ENCODE results near the gene MSL1. TPM values are rescaled to one million over a fixed set of nuclear protein-coding genes. Genes with fewer than 3 reads are reported as not detected.
A peak's percentile ranks its signal among the peaks of the same experiment; 100 is the strongest.

MSL1 gene
- total and polyA plus RNA-seq, 2 of the 13 experiments (the other 11 are each of a cell fraction or from before 2014, with no cell fraction given) = 63.8 to 88.5 TPM

DNA sequence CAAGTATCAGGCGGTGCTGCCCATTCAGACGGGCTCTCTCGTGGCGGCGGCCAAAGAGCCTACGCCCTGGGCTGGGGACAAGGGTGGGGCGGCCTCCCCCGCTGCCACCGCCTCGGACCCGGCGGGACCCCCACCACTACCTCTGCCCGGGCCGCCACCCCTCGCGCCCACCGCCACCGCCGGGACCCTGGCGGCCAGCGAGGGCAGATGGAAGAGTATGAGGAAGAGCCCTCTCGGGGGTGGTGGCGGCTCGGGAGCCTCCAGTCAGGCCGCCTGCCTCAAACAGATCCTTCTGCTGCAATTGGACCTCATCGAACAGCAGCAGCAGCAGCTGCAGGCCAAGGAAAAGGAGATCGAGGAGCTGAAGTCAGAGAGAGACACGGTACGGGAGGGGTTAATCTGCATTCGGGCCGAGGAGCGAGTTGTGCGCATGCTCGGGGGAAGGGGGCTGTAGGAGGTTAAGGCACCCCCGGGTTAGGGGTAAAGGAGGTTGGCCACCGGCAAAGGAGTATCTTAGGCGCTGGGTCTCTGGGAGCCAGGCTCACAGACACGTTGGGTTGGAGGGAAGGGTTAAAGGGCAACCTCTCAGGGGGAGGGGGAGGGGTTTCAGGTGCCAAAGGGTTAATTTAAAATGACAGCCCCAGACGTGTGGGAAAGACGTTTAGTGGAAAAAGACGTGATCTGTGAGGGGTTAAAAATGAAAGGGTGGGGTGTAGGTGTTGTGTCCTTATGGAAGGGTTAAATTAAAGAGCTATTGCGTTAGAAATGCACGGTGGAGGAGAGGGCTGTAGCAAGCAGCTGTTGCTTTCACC lies 1.4 kb downstream of the MSL1 start (continued):
- TF ChIP-seq, protein P1, sequence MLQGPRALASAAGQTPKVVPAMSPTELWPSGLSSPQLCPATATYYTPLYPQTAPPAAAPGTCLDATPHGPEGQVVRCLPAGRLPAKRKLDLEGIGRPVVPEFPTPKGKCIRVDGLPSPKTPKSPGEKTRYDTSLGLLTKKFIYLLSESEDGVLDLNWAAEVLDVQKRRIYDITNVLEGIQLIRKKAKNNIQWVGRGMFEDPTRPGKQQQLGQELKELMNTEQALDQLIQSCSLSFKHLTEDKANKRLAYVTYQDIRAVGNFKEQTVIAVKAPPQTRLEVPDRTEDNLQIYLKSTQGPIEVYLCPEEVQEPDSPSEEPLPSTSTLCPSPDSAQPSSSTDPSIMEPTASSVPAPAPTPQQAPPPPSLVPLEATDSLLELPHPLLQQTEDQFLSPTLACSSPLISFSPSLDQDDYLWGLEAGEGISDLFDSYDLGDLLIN (CRISPR knock-in tag; IDR thresholded peaks at IDR 0.05; ENCODE audit: borderline replicate concordance) = no peak
- TF ChIP-seq CREB1 (IDR thresholded peaks at IDR 0.05) (peak; percentile 12; the same call in 1 of the 2 replicates), CREB1 (CRISPR knock-in tag; IDR thresholded peaks at IDR 0.05) (peak; percentile 59), PLRG1 (conservative IDR thresholded peaks at IDR 0.05) (no peak), ZMYM3 (CRISPR knock-in tag; IDR thresholded peaks at IDR 0.05) (peak; percentile 47; the same call in 1 of the 2 replicates), ATF7-NPFF (CRISPR knock-in tag; IDR thresholded peaks at IDR 0.05; ENCODE audit: low read depth) (peak; percentile 58; the same call in 1 of the 2 replicates), TRIM24 (CRISPR knock-in tag; IDR thresholded peaks at IDR 0.05) (no peak), ZNF607 (CRISPR knock-in tag; IDR thresholded peaks at IDR 0.05; ENCODE audit: borderline replicate concordance) (0 out of 2 replicates have a peak, but pooled peaks have one; percentile 35), ZNF317 (CRISPR knock-in tag; IDR thresholded peaks at IDR 0.05) (no peak), ZMYM4 (CRISPR knock-in tag; IDR thresholded peaks at IDR 0.05) (peak; percentile 29; the same call in 1 of the 2 replicates), KIAA2018 (CRISPR knock-in tag; IDR thresholded peaks at IDR 0.05; ENCODE audit: borderline replicate concordance) (no peak), MATR3 (CRISPR knock-in tag; IDR thresholded peaks at IDR 0.05) (no peak), ZNF260 (CRISPR knock-in tag; IDR thresholded peaks at IDR 0.05; ENCODE audit: borderline replicate concordance, low read depth) (no peak), TEAD3 (CRISPR knock-in tag; optimal IDR thresholded peaks at IDR 0.05; ENCODE audit: borderline replicate concordance) (no peak)
- TF ChIP-seq, protein P2, sequence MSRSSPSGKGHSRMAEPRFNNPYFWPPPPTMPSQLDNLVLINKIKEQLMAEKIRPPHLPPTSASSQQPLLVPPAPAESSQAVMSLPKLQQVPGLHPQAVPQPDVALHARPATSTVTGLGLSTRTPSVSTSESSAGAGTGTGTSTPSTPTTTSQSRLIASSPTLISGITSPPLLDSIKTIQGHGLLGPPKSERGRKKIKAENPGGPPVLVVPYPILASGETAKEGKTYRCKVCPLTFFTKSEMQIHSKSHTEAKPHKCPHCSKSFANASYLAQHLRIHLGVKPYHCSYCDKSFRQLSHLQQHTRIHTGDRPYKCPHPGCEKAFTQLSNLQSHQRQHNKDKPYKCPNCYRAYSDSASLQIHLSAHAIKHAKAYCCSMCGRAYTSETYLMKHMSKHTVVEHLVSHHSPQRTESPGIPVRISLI (CRISPR knock-in tag; IDR thresholded peaks at IDR 0.05; ENCODE audit: borderline replicate concordance) = no peak
- TF ChIP-seq, protein P3, sequence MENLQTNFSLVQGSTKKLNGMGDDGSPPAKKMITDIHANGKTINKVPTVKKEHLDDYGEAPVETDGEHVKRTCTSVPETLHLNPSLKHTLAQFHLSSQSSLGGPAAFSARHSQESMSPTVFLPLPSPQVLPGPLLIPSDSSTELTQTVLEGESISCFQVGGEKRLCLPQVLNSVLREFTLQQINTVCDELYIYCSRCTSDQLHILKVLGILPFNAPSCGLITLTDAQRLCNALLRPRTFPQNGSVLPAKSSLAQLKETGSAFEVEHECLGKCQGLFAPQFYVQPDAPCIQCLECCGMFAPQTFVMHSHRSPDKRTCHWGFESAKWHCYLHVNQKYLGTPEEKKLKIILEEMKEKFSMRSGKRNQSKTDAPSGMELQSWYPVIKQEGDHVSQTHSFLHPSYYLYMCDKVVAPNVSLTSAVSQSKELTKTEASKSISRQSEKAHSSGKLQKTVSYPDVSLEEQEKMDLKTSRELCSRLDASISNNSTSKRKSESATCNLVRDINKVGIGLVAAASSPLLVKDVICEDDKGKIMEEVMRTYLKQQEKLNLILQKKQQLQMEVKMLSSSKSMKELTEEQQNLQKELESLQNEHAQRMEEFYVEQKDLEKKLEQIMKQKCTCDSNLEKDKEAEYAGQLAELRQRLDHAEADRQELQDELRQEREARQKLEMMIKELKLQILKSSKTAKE (CRISPR knock-in tag; IDR thresholded peaks at IDR 0.05; ENCODE audit: borderline replicate concordance) = 0 out of 2 replicates have a peak, but pooled peaks have one; percentile 25
